CD4-positive, alpha-beta memory T cell (primary cell): ENCODE data around the gene MMD2. TPM values are rescaled to one million over a fixed set of nuclear protein-coding genes. Genes with fewer than 3 reads are reported as not detected.

Source experiments
- CTCF ChIA-PET: fragments of 350-600 bp; sonication (Branson Sonifier 250); formaldehyde crosslinking; loops from one replicate; lab custom pipeline; 2021; ENCODE audit warnings: inconsistent platforms; ENCODE audit not compliant: partially characterized antibody; lab: Charles Lee
- POLR2A ChIA-PET: fragments of 350-600 bp; sonication (Branson Sonifier 250); formaldehyde crosslinking; loops from one replicate; lab custom pipeline; 2021; ENCODE audit not compliant: partially characterized antibody; lab: Charles Lee
- DNase-seq, 5 donors: peaks; one replicate each; pipeline versions ENCODE4 v3.0.0 to v3.0.0-alpha.2; 2020 to 2022; ENCODE audit warnings: mixed read lengths in 1 of 5
- H3K27ac ChIP-seq: one replicate; pipeline ENCODE4 v1.7.0; 2013; ENCODE audit warnings: low read depth, low read length
- H3K27me3 ChIP-seq: 2 replicates; pipeline ENCODE4 v1.7.0; 2013; ENCODE audit warnings: mild to moderate bottlenecking, low read length, moderate library complexity; ENCODE audit not compliant: insufficient read depth
- H3K36me3 ChIP-seq: 2 replicates; pipeline ENCODE4 v1.7.0; 2013; ENCODE audit warnings: mild to moderate bottlenecking, low read length, moderate library complexity; ENCODE audit not compliant: insufficient read depth
- H3K4me1 ChIP-seq: 2 replicates; pipeline ENCODE4 v1.7.0; 2013; ENCODE audit warnings: mild to moderate bottlenecking, low read length, moderate library complexity; ENCODE audit not compliant: insufficient read depth
- H3K4me3 ChIP-seq, 2 donors: one replicate each; pipeline ENCODE4 v1.7.0; 2013; ENCODE audit warnings: low read length in 2 of 2, mild to moderate bottlenecking in 1 of 2
- H3K9me3 ChIP-seq, 2 donors: one replicate each; pipeline ENCODE4 v1.7.0; 2013; ENCODE audit warnings: low read length in 2 of 2, control low read depth in 1 of 2; ENCODE audit not compliant: control insufficient read depth in 1 of 2
- H3K27ac Mint-ChIP-seq, 7 donors: one replicate each; pipeline ENCODE4 v1.8.0; 2020 to 2021; ENCODE audit warnings: mixed read lengths in 7 of 7, mild to moderate bottlenecking in 6 of 7, inconsistent platforms in 3 of 7, moderate library complexity in 3 of 7
- H3K27me3 Mint-ChIP-seq, 2 donors: one replicate each; pipeline ENCODE4 v1.8.0; 2020 to 2021; ENCODE audit warnings: mixed read lengths in 2 of 2
- H3K36me3 Mint-ChIP-seq, 2 donors: one replicate each; pipeline ENCODE4 v1.8.0; 2020 to 2021; ENCODE audit warnings: mixed read lengths in 2 of 2, inconsistent platforms in 1 of 2, mild to moderate bottlenecking in 1 of 2
- H3K4me1 Mint-ChIP-seq, 4 donors: one replicate each; pipeline ENCODE4 v1.8.0; 2020 to 2021; ENCODE audit warnings: mixed read lengths in 4 of 4, mild to moderate bottlenecking in 1 of 4
- H3K4me3 Mint-ChIP-seq, 8 donors: one replicate each; pipeline ENCODE4 v1.8.0; 2020 to 2021; ENCODE audit warnings: mixed read lengths in 8 of 8, mild to moderate bottlenecking in 7 of 8, moderate library complexity in 6 of 8, inconsistent platforms in 3 of 8
- H3K9me3 Mint-ChIP-seq, 8 donors: one replicate each; pipeline ENCODE4 v1.8.0; 2020 to 2021; ENCODE audit warnings: mixed read lengths in 8 of 8, mild to moderate bottlenecking in 5 of 8, inconsistent platforms in 3 of 8, moderate library complexity in 1 of 8
- intact Hi-C: fragments of 100-400 bp; cut with micrococcal nuclease; formaldehyde crosslinking; loops from one replicate; pipeline ENCODE4 v1.15.1; 2023
- polyA plus RNA-seq, 2 donors: library from polyadenylated mRNA; unstranded; fragments of 300-500 nt; fragmentation: Illumina TruSeq; gene quantifications; one replicate each; pipeline ENCODE4 v1.2.3, GENCODE V29; 2021
- total RNA-seq, 2 experiments: library from RNA; stranded (reverse); gene quantifications; one replicate each; pipeline ENCODE4 v1.2.3, GENCODE V29; 2021

The MMD2 gene
- total and polyA plus RNA-seq, 4 experiments from 2014 or later: not detected

DNA sequence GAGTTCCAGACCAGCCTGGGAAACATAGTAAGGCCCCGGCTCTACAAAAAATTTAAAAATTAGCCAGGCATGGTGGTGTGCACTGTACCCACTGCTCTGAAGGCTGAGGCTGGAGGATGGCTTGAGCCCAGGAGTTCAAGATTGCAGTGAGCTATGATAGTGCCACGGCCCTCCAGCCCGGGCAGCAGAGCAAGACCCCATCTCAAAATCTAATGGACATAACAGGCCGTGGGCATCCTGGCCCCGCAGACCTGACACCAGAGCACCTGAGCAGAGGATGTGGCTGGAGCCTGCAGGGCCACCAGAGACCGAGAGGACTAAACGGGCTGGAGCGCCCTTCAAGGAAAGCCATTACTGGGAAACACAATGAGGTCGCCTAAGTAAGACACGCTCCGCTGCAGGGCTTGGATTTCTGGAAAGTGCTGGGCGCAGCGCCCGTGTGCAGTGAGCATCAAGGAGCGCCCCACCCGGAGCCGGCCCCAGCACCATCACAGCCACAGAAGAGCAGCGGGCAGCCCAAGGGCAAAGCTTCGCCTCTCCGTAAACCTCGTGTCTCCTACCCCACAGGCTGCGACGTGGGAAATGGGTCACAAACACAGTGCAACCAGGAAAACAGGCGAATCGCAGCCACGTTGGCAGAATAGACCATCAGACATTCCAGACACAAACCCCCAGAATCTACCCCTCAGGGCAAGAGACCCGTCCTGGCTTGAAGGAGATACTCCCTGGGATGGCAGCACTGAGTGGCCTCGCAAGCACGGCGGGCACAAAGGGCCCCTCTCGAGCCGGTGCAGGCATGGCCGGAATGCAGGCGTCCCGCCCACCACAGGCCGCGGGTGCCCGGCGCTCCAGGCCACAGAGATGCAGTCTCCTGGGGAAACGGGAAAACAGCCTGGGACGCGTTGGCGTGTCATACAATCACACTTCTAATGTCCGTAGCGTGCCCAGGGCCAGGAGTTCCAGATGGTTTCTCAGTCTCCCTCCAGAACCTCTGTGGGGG lies 80.4 kb downstream of the MMD2 start:
- intact Hi-C loops: no loop called here
- Mint-ChIP-seq H3K36me3 (no peaks in the 10 kb centered on the region), H3K27ac (no peak overlapping the region), H3K4me1 (peaks cover 3 to 12% (median 7%) of the 10 kb centered on the region in 4 donors), H3K4me3 (no peak overlapping the region), H3K27me3 (peaks cover 14 to 18% of the 10 kb centered on the region in 2 donors), H3K9me3 (no peaks in the 10 kb centered on the region)
- ChIA-PET CTCF (no interaction called here), POLR2A (no interaction called here)
- H3K27ac ChIP-seq: no peak overlapping the region
- DNase-seq: no peak
- H3K4me3 ChIP-seq: no peak overlapping the region
- peaks cover 7% of the 10 kb centered on the region for H3K4me1 ChIP-seq
- no peaks in the 10 kb centered on the region for H3K9me3 ChIP-seq
- no peaks in the 10 kb centered on the region for H3K36me3 ChIP-seq
- H3K27me3 ChIP-seq: peaks cover 4% of the 10 kb centered on the region

DNA sequence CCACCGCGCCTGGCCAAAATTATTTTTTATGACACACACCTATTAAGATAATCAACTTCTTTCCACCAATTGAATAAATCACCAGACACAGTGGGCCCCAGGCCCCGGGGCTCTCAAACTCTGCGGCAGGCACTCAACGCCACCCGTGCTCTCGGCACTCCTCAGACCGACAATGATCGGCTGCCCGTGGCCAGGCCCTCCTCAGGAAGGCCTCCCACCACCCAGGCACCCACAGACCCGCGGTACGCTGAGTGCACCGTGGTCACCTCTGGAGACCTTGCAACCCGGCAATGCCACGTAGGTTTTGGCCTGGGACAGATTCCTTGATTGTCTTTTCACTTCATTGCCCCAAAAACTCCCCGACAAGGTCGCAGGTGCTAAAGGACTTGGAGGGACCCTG lies 82.4 kb downstream of the MMD2 start:
- no peaks in the 10 kb centered on the region for H3K9me3 Mint-ChIP-seq
- no peaks in the 10 kb centered on the region for H3K4me1 Mint-ChIP-seq
- ChIA-PET CTCF (no interaction called here), POLR2A (no interaction called here)
- H3K27ac Mint-ChIP-seq: no peak overlapping the region
- Histone ChIP-seq H3K4me1 (no peaks in the 10 kb centered on the region), H3K27ac (no peak overlapping the region), H3K27me3 (no peaks in the 10 kb centered on the region), H3K9me3 (no peaks in the 10 kb centered on the region), H3K36me3 (no peaks in the 10 kb centered on the region), H3K4me3 (no peak overlapping the region)
- peaks cover 13% of the 10 kb centered on the region in 2 donors for H3K27me3 Mint-ChIP-seq
- H3K4me3 Mint-ChIP-seq: no peak overlapping the region
- intact Hi-C loops: no loop called here
- no peaks in the 10 kb centered on the region for H3K36me3 Mint-ChIP-seq
- no peak for DNase-seq

DNA sequence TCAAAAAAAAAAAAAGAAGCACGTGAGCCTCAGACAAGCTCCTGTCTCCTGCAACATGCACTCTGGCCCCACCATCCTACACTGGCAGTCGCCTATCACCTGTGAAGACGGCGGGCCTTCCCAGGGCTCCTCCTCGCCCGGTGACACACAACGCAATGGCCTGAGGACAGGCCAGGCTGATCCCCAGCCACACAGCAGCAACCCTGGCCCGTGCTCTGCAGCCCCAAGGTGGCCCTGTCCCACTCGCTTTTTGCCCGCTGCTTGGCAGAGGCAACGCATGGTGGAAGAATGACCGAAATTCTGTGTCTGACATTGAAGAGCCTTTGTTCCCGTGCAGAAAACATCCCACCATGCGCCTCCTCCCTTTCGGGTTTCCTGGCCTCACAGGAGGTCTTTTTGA lies 83.6 kb downstream of the MMD2 start:
- Mint-ChIP-seq H3K36me3 (no peaks in the 10 kb centered on the region), H3K4me1 (peaks cover 0 to 6% (median 1%) of the 10 kb centered on the region in 4 donors), H3K9me3 (no peaks in the 10 kb centered on the region), H3K4me3 (no peak overlapping the region), H3K27ac (no peak overlapping the region), H3K27me3 (peaks cover 13 to 14% of the 10 kb centered on the region in 2 donors)
- H3K27ac ChIP-seq: no peak overlapping the region
- H3K36me3 ChIP-seq: no peaks in the 10 kb centered on the region
- H3K27me3 ChIP-seq: no peaks in the 10 kb centered on the region
- H3K4me3 ChIP-seq: no peak overlapping the region
- H3K4me1 ChIP-seq: no peaks in the 10 kb centered on the region
- intact Hi-C loops: no loop called here
- POLR2A ChIA-PET: no interaction called here
- CTCF ChIA-PET: no interaction called here
- H3K9me3 ChIP-seq: no peaks in the 10 kb centered on the region
- DNase-seq: no peak

GRCh38 chr7:4873071-4873944 lies 85.7 kb downstream of the MMD2 start:
- peaks cover 0 to 6% (median 1%) of the 10 kb centered on the region in 4 donors for H3K4me1 Mint-ChIP-seq
- H3K4me3 ChIP-seq: no peak overlapping the region
- CTCF ChIA-PET: no interaction called here
- no peak overlapping the region for H3K27ac ChIP-seq
- H3K27me3 Mint-ChIP-seq: peaks cover 13 to 20% of the 10 kb centered on the region in 2 donors
- POLR2A ChIA-PET: no interaction called here
- intact Hi-C loops: no loop called here
- DNase-seq: no peak
- no peak overlapping the region for H3K4me3 Mint-ChIP-seq
- H3K36me3 ChIP-seq: no peaks in the 10 kb centered on the region
- H3K27me3 ChIP-seq: no peaks in the 10 kb centered on the region
- no peaks in the 10 kb centered on the region for H3K4me1 ChIP-seq
- H3K9me3 ChIP-seq: no peaks in the 10 kb centered on the region
- H3K27ac Mint-ChIP-seq: no peak overlapping the region
- no peaks in the 10 kb centered on the region for H3K36me3 Mint-ChIP-seq
- peaks cover 0 to 5% (median 0%) of the 10 kb centered on the region in 8 donors for H3K9me3 Mint-ChIP-seq

- intact Hi-C loops: no loop called here
- Mint-ChIP-seq H3K36me3 (no peaks in the 10 kb centered on the region), H3K27me3 (peaks cover 13 to 25% of the 10 kb centered on the region in 2 donors), H3K27ac (no peak overlapping the region), H3K4me1 (peaks cover 0 to 6% (median 1%) of the 10 kb centered on the region in 4 donors), H3K4me3 (no peak overlapping the region), H3K9me3 (peaks cover 0 to 7% (median 0%) of the 10 kb centered on the region in 8 donors)
- Histone ChIP-seq H3K9me3 (no peaks in the 10 kb centered on the region), H3K4me3 (no peak overlapping the region), H3K36me3 (no peaks in the 10 kb centered on the region), H3K27me3 (no peaks in the 10 kb centered on the region), H3K4me1 (no peaks in the 10 kb centered on the region), H3K27ac (no peak overlapping the region)
- ChIA-PET CTCF (no interaction called here), POLR2A (no interaction called here)
- DNase-seq: no peak
Observed at GRCh38 chr7:4871930-4872675, 86.9 kb downstream of the MMD2 start.

GRCh38 chr7:4871056-4871680 lies 87.8 kb downstream of the MMD2 start:
- DNase-seq: no peak
- H3K27ac Mint-ChIP-seq: no peak overlapping the region

More at GRCh38 chr7:4871056-4871680, 87.8 kb downstream of the MMD2 start:
- Histone ChIP-seq H3K9me3 (no peaks in the 10 kb centered on the region), H3K27me3 (no peaks in the 10 kb centered on the region), H3K27ac (no peak overlapping the region), H3K36me3 (no peaks in the 10 kb centered on the region), H3K4me3 (no peak overlapping the region), H3K4me1 (no peaks in the 10 kb centered on the region)
- Mint-ChIP-seq H3K27me3 (peaks cover 13 to 23% of the 10 kb centered on the region in 2 donors), H3K4me1 (peaks cover 0 to 6% (median 1%) of the 10 kb centered on the region in 4 donors), H3K4me3 (no peak overlapping the region), H3K36me3 (no peaks in the 10 kb centered on the region), H3K9me3 (peaks cover 0 to 8% (median 0%) of the 10 kb centered on the region in 8 donors)
- ChIA-PET POLR2A (no interaction called here), CTCF (no interaction called here)
- intact Hi-C loops: no loop called here
